Tibial nerve (tissue), 3 donors: ENCODE measurements around the gene AMDHD2.

Experiments
- CTCF ChIP-seq, 5 experiments: fragments of 200-600 bp in 3 of 5; fragments of 450-650 bp in 2 of 5; sonication (generic) in 3 of 5; IDR thresholded peaks; one replicate each; pipeline ENCODE4 v1.5.1; 2016 to 2019; ENCODE audit warnings: antibody characterized with exemption in 5 of 5, mild to moderate bottlenecking in 3 of 5, moderate library complexity in 2 of 5
- POLR2A ChIP-seq, 2 donors: fragments of 450-650 bp; IDR thresholded peaks; one replicate each; pipeline ENCODE4 v1.6.1; 2017; ENCODE audit warnings: antibody characterized with exemption in 2 of 2, mild to moderate bottlenecking in 2 of 2, moderate library complexity in 2 of 2

GRCh38 chr16:2523801-2524231, 3.6 kb downstream of the AMDHD2 start:
- TF ChIP-seq CTCF (IDR thresholded peaks at IDR 0.05) (no peak), POLR2A (IDR thresholded peaks at IDR 0.05) (no peak)
